Activated CD8-positive, alpha-beta memory T cell treated with anti-CD3 and anti-CD28 coated beads, Interleukin-2, amount 50 U/mL, for 24 hours (primary cell): ENCODE data around the gene GPR52.
"Not testable (repeated sequence)": the region's sequence is repeated elsewhere in the genome, so short reads cannot be mapped to it uniquely, and the experiment has no call there.

Experiments
- DNase-seq: peaks from one replicate; pipeline ENCODE4 v3.0.0-alpha.2; 2020; ENCODE audit errors: extremely low read depth

GPR52 gene

GRCh38 chr1:174447866-174448530 lies at the start of gene GPR52:
TSS of gene GPR52 (plus strand) at chr1:174447964. CDS start at chr1:174448112, 148 bp downstream.
- DNase-seq, result no peak

GRCh38 chr1:174398246-174398645 lies 49.5 kb upstream of the GPR52 start:
- DNase-seq, result no peak

GRCh38 chr1:174399211-174399610 lies 48.6 kb upstream of the GPR52 start:
- no peak for DNase-seq

- DNase-seq, result no peak
Measured at GRCh38 chr1:174401075-174401474, 46.7 kb upstream of the GPR52 start.

GRCh38 chr1:174405219-174405618 lies 42.5 kb upstream of the GPR52 start:
- DNase-seq, result no peak

GRCh38 chr1:174406421-174406820 lies 41.3 kb upstream of the GPR52 start:
- DNase-seq, result no peak

GRCh38 chr1:174407665-174408064 lies 40.1 kb upstream of the GPR52 start:
- DNase-seq, result no peak

- no peak for DNase-seq
Measured at GRCh38 chr1:174408146-174408545, 39.6 kb upstream of the GPR52 start.

GRCh38 chr1:174409801-174410200 lies 38.0 kb upstream of the GPR52 start:
- not testable (repeated sequence) for DNase-seq

- no peak for DNase-seq
Measured at GRCh38 chr1:174413632-174414031, 34.1 kb upstream of the GPR52 start.

- DNase-seq, result no peak
Measured at GRCh38 chr1:174414203-174414602, 33.6 kb upstream of the GPR52 start.

- DNase-seq, result no peak
Measured at GRCh38 chr1:174415506-174415905, 32.3 kb upstream of the GPR52 start.

GRCh38 chr1:174417921-174418320 lies 29.8 kb upstream of the GPR52 start:
- DNase-seq, result no peak

GRCh38 chr1:174425121-174425520 lies 22.6 kb upstream of the GPR52 start:
- DNase-seq, result no peak

GRCh38 chr1:174426153-174426552 lies 21.6 kb upstream of the GPR52 start:
- DNase-seq, result no peak

- no peak for DNase-seq
Measured at GRCh38 chr1:174428033-174428432, 19.7 kb upstream of the GPR52 start.

- DNase-seq, result no peak
Measured at GRCh38 chr1:174428739-174429138, 19.0 kb upstream of the GPR52 start.

- no peak for DNase-seq
Measured at GRCh38 chr1:174433451-174433850, 14.3 kb upstream of the GPR52 start.

- no peak for DNase-seq
Measured at GRCh38 chr1:174445351-174445750, 2.4 kb upstream of the GPR52 start.

- DNase-seq, result no peak
Measured at GRCh38 chr1:174445817-174446216, 1.9 kb upstream of the GPR52 start.

- no peak for DNase-seq
Measured at GRCh38 chr1:174448531-174448883, 743 bp downstream of the GPR52 start.

- no peak for DNase-seq
Measured at GRCh38 chr1:174448974-174449373, 1.2 kb downstream of the GPR52 start.

GRCh38 chr1:174451408-174451807 lies 3.6 kb downstream of the GPR52 start:
- no peak for DNase-seq

GRCh38 chr1:174465855-174466254 lies 18.1 kb downstream of the GPR52 start:
- no peak for DNase-seq
